HK-2 (cell line): ENCODE results near the gene KRTAP4-7.
"Not testable (repeated sequence)": the region's sequence is repeated elsewhere in the genome, so short reads cannot be mapped to it uniquely, and the experiment has no call there.

Source experiments
- DNase-seq: peaks from one replicate; pipeline ENCODE4 v3.0.0-alpha.2; 2018; ENCODE audit not compliant: unreplicated experiment

Gene KRTAP4-7

DNA sequence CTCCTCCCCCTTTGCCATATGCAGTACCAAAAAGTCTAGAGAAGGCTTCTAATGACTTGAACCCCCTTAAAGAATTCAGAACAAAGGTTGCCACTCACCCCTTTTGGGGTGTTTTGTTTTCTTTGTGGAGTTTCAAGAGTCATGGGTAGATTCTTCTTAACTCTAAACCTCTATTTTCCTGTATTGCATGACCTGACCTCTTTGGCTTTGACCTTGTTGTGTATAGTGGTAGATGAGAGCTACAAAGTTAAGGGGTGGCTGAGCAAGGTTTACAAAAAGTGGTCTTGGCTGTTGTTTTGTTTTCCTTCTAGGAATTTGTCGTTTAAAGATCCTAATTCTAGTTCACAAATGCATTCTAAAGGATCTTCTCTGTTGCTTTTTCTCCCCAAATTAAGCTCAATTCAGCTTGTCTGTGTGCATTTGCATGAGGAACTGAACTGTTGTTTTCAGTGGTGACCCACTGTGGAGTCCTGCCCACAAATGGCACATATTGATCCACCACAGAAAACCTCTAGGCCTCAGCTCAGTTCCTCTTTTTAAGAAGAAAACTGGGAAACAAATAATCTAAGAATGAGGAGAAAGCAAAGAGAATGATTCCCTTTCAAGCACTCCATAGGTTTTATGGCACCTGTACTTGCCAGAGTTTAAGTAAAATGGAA is 24.9 kb downstream of the KRTAP4-7 start:
- DNase-seq = not testable (repeated sequence)

DNA sequence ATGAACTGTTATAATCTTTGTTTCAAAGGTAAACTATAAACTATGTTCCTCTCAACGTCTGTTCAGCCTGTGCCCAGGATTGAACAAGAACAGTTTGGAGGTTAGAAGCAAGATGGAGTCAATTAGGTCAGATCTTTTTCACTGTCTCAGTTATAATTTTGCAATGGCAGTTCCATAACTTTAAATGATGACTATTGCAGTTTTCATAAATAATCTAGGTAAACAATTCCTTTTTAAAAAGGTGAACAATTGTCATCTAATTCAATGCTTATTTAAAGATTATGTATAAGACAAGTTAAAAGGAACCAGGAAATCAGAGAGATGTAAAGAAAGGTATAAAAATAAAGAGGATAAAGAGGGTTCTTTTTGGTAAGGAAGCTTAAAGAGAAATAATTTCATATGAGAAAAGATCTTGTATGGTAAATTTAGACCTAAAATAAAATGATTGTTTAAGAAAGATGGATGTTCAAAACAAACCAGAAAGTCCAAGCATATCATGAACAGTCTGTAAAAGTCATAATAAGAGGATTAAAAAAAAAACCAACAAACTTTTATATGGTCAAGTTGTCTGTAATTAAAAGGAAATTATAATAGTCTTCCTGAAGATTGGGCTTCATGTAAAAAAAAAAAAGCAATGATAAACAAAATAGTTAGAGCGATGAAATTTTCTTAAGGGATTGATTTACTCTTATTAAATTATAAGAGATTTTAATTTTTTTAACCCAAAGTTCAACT is 27.4 kb downstream of the KRTAP4-7 start:
- DNase-seq = no peak

DNA sequence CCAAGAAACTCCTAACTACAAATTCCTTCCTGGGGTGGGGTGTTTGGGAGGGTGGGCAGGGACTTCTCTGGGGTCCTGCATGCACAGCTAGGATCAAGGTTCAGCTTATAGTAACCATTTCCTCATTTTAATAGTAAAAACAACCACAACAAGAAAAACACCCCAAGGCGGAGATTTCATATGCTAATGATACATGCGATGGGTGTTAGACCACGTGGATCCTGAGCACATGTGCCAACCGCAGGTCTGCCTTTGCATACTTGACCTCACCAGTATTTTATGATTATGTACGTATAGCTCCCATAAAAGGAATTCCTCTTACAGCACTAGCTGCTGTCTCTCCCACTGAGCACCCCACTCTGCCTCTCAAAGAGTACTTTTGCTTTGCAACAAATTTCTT is 32.3 kb downstream of the KRTAP4-7 start:
- no peak for DNase-seq

DNA sequence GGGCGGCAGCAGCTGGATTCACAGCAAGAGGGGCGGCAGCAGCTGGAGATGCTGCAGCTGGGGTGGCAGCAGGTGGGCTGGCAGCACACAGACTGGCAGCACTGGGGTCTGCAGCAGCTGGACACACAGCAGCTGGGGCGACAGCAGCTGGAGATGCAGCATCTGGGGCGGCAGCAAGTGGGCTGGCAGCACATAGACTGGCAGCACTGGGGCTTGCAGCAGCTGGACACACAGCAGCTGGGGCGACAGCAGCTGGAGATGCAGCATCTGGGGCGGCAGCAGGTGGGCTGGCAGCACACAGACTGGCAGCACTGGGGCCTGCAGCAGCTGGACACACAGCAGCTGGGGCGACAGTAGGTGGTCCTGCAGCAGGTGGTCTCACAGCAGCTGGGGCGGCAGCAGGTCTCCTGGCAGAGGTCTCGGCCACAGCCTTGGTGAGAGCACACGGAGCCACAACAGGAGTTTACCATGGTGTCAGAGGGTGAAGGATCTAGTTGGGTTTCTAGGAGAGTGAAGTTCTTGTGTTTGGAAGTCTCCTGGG is 34.0 kb downstream of the KRTAP4-7 start, which contains the start of gene KRTAP4-11:
Gene KRTAP4-11, minus strand, starts transcription at position 528 of the 541 bp plus-strand sequence. Its CDS starts 58 bp downstream, at position 470.
- DNase-seq = not testable (repeated sequence)

DNA sequence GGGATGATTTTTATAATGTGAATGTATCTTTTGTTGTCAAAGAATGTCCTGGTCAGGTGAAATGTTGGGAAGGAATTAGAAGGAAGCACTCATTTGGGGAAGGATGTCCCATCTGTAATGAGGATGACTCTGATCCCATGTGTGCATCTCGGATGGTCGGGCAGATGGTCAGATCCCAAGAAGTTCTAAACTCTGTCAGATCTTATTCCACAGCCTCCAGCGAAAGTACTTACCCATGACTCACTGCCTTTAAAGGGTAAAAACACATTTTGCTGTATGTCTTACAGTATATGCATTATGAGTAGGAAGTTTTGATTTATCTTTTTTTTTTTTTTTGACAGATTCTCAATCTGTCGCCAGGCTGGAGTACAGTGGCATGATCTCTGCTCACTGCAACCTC is 34.8 kb downstream of the KRTAP4-7 start:
- DNase-seq = no peak

DNA sequence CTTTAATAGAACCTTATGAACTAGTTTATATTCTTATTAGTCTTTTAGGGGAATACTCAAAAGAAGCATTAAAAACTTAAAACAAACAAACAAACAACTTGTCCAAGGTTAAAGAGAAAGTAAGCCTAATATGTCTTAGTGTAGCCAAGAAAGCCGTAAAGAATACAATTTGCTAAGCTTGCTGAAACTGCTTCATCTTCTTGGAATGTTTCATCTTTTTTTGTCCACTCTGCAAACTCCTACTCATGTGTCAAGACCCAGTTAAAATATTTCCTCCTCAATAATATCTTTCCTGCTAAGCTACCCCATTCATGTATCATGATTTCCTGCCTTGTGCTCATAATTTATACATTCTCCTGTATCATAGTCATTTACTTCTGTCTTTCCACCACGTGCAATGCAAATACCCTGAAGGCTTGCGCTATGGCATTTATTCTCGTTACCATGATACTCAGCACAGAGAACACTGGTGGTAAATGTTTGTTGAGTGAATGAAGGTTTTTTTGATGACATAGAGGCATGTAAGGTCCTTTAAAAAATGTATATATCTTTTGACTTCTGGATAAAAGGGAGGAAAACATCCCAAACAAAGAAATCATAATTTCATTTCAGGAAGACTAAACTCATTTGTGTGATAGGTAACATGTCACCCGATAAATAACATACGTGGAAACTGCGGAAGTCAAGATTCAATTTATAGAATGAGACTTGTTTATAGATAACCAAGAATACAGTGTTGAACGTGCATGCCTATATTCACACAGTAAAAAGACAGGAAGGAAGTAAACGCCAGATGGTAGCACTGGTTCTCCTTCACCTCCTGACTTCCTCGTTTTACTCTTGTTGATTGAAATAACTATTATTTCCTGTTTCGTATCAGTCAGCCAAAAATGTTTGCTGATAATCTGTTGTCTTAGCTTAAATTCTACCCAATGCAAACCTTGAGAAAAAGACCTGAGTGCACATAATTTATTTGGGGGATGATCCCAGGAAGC is 36.0 kb downstream of the KRTAP4-7 start:
- DNase-seq = not testable (repeated sequence)

DNA sequence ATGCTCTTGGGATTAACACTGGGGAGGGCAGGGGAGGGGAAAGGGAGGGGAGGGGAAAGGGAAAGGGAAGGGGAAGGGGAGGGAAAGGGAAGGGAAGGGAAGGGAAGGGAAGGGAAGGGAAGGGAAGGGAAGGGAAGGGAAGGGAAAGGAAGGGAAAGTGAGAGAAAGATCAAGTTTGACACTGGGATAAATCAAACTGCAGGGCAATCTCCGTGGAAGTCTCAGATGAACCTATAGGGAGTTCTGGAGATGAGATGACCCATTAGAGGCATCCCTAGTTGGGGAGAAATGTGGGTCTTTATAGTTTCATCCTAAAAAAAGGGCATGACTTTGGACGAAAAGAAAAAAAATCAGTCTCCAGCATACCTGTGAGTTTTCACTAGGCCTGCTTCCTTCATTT is 37.8 kb downstream of the KRTAP4-7 start:
- DNase-seq = no peak

DNA sequence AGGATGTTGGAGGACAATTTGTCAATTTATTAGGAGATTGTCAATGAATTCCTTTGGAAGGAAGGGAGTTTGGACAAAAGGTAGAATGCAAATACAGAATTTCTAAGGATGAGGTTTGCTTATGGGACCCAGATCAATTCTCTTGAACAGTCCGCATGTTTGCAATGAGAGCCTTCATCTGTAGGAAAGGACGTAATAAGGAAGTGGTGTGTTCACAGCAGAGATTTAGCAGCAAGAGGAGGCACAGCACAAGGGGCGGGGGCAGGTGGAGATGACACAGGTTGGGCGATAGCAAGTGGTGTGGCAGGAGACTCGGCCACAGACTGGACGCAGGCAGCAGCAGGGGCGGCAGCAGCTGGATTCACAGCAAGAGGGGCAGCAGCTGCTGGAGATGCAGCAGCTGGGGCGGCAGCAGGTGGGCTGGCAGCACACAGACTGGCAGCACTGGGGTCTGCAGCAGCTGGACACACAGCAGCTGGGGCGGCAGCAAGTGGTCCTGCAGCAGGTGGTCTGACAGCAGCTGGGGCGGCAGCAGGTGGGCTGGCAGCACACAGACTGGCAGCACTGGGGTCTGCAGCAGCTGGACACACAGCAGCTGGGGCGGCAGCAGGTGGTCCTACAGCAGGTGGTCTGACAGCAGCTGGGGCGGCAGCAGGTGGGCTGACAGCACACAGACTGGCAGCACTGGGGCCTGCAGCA is 39.5 kb downstream of the KRTAP4-7 start:
- DNase-seq = not testable (repeated sequence)

DNA sequence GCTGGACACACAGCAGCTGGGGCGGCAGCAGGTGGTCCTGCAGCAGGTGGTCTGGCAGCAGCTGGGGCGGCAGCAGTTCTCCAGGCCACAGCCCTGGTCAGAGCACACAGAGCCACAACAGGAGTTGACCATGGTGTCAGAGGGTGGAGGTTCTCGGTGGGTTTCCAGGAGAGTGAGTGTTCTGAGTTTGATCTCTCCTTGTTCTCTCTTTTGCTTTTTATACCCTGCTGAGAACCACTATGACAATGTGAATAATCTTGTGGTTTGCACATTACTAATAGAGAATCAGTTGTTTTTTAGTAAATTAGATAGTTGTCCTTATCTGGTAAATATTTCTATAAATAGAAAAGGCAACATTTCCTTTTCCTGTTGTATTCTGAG is 40.0 kb downstream of the KRTAP4-7 start, which contains the start of gene KRTAP4-12:
Gene KRTAP4-12, minus strand, starts transcription at position 192 of the 381 bp plus-strand sequence. Its CDS starts 60 bp downstream, at position 132.
- not testable (repeated sequence) for DNase-seq

DNA sequence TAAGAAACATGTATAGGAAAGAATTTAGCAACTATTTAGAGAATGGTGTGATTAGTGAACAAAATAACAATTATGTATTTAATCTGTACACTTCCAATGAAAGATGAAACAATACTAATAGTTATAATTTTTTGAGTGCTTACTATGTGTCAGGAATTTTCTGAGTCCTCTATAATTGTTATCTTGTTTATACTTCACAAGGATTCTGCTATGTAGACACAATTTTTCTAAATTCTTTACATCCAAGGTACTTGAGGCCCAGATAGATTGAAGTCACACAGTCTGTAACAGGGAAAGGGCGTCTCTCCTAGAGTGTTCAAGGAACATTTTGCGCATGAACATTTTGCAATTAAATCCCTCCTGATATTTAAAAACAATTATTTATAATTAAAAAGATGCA is 41.1 kb downstream of the KRTAP4-7 start:
- no peak for DNase-seq

DNA sequence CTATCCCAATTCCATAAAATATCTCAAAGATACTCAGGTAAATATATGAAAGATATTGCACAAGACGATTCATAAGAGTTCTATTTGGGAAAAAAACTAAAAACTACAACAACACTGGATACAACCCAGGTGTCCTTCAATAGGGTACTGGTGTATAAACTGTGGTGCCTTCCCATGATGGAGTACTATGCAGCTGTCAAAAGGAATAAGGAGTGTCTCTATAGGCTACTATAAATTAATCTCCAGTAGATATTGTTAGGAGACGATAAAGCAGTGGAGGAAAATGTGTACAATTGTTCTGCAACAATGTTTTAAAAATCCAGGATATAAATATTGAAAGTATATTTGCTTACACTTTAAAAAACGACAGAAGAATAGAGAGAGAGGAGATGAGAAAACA is 42.5 kb downstream of the KRTAP4-7 start:
- no peak for DNase-seq

DNA sequence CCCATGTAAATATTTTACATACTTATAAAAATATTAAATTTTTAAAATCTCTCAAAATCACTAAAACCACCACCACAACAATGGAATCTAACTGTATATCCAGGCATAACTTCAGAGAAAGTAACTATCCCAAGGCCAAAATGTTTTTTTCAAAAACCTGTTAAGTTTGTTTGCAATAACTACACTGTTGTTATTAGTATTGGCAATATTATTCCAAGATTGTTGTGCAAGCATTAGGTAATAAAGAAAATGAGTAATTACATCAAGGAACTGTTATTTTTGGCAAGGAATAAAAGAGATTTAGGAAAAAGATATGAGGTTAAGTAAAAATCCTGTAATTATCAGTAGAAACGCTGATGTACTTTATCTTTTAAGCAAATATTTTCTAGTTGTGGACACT is 43.4 kb downstream of the KRTAP4-7 start:
- DNase-seq = no peak

DNA sequence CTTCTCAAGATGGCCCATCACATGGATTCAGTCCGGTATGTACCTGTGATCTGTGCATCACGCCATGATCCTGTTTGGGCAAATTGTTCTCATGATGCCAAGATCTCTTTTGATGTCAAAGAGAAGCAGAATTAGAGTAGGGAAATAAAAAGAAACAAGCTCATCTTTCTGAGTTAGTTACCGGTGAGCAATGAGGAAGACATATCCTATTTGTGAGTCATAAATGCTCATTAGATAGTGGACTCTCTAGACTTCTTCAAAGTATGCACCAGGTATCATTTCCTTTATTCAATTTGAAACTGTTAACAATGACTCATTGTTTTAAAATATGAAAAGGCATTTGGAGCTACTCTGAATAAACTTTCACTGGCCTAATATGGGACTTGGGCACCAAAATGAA is 48.0 kb downstream of the KRTAP4-7 start:
- DNase-seq = no peak

DNA sequence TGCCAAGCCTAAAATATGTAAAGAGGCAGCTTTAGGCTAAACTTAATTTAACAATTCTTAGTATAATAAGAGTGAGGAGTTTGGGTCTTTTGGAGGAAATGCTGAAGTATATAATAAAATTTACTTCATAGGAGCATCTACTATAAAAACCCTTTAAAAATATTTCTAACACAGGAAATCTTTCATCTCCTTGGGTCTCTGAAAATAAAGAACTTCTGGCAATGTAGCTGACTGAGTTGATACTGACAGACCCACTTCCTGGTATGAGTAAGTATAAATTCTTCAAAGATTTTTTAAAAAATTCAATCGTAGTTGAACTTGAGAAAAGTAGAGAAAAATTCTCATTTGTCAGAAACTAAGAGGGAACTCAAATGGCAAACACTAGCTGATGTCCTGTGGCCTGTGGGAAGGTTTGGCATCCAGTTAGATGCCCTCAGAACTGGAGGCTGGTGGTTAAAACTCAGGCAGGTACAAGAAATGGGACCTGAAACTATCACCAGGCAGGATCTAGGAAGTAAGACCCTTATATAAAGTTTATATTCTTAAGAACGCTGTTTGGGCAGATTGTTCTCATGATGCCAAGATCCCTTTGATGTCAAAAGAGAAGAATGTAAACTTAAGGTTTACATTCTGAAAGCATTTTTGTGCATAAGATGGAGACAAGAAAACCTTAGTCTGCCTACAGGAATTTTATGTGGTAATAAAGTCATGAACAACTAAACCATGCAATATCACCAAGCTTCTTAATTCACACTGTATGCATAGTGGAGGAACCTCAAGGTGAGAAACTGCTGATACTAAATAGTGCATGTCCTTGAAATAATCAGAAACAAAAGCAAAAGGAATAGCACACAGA is 50.2 kb downstream of the KRTAP4-7 start:
- no peak for DNase-seq
